NCI-H187 treated with DMSO at 0.1 percent for 48 hours (cell line): ENCODE results near the gene PAK5.

Source experiments
- DNase-seq: peaks from one replicate; lab custom pipeline; 2025; lab: John Stamatoyannopoulos, UW

The PAK5 gene

GRCh38 chr20:9789131-9789530 lies 49.7 kb downstream of the PAK5 start:
- DNase-seq: no peak

GRCh38 chr20:9775176-9775575 lies 63.7 kb downstream of the PAK5 start:
- DNase-seq: no peak

GRCh38 chr20:9769954-9770353 lies 68.9 kb downstream of the PAK5 start:
- DNase-seq: no peak

GRCh38 chr20:9761476-9761875 lies 77.4 kb downstream of the PAK5 start:
- DNase-seq: no peak

- no peak for DNase-seq
These were observed 79.5 kb downstream of the PAK5 start for GRCh38 chr20:9759392-9759791.

- DNase-seq: no peak
These were observed 80.1 kb downstream of the PAK5 start for GRCh38 chr20:9758752-9759151.

- DNase-seq: no peak
These were observed 82.2 kb downstream of the PAK5 start for GRCh38 chr20:9756660-9757059.

GRCh38 chr20:9755301-9755700 lies 83.6 kb downstream of the PAK5 start:
- DNase-seq: no peak

- no peak for DNase-seq
These were observed 94.3 kb downstream of the PAK5 start for GRCh38 chr20:9744551-9744950.

- DNase-seq: no peak
These were observed 95.0 kb downstream of the PAK5 start for GRCh38 chr20:9743871-9744270.

GRCh38 chr20:9742821-9743220 lies 96.1 kb downstream of the PAK5 start:
- no peak for DNase-seq

- DNase-seq: no peak
These were observed 96.9 kb downstream of the PAK5 start for GRCh38 chr20:9741996-9742395.

GRCh38 chr20:9740486-9740885 lies 98.4 kb downstream of the PAK5 start:
- DNase-seq: no peak

- no peak for DNase-seq
These were observed 98.9 kb downstream of the PAK5 start for GRCh38 chr20:9739991-9740390.

GRCh38 chr20:9736373-9736772 lies 102.5 kb downstream of the PAK5 start:
- no peak for DNase-seq

- no peak for DNase-seq
These were observed 115.2 kb downstream of the PAK5 start for GRCh38 chr20:9723501-9724202.

GRCh38 chr20:9711872-9712271 lies 127.0 kb downstream of the PAK5 start:
- no peak for DNase-seq

- DNase-seq: no peak
These were observed 128.2 kb downstream of the PAK5 start for GRCh38 chr20:9710685-9711084.

GRCh38 chr20:9705722-9706476 lies 133.0 kb downstream of the PAK5 start:
- DNase-seq: no peak

GRCh38 chr20:9699181-9699580 lies 139.7 kb downstream of the PAK5 start:
- DNase-seq: no peak

GRCh38 chr20:9689041-9689440 lies 149.8 kb downstream of the PAK5 start:
- no peak for DNase-seq

GRCh38 chr20:9686866-9687265 lies 152.0 kb downstream of the PAK5 start:
- no peak for DNase-seq

- DNase-seq: no peak
These were observed 152.4 kb downstream of the PAK5 start for GRCh38 chr20:9686455-9686854.

GRCh38 chr20:9686001-9686400 lies 152.9 kb downstream of the PAK5 start:
- no peak for DNase-seq
